ENCODE data around the gene BCAR1.

BCAR1 gene

DNA sequence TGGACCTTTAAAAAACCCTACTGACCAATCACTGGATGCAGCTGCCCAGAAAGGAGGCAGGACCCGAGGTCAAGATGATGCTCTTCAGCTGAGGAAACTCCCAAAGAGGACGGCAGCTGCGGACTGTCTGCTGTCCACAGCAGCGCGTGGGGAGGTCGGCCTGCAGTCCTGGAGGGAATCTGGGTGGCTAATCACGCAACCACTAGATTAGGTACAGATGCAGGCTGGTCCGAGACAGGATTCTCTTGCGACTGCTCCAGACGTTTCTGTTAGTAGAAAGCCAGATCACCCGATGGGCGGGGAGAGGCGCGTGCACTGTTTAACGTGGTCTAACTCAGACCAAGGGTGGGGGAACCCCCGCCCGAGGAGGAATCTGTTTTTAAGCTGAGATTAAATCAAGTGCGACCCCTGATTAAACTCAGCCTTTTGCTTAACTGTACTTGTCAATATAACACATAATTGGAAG is 53.3 kb downstream of the BCAR1 start:
- no peak overlapping the region for H3K27ac ChIP-seq (ENCODE audit: low read depth, low read length, severe bottlenecking)
- peaks cover 7% of the 10 kb centered on the region for H3K4me1 ChIP-seq (ENCODE audit: control insufficient read depth, insufficient read depth, low read length, poor library complexity, severe bottlenecking)
- H3K9me3 ChIP-seq (ENCODE audit: control insufficient read depth, low read length), result no peaks in the 10 kb centered on the region
- WGBS, 2 experiments (ENCODE audit: insufficient coverage in 2 of 2), result 84 to 85% methylated on average over 15 to 16 of the region's 18 CpGs
- H3K4me3 ChIP-seq (ENCODE audit: extremely low read depth, insufficient read depth, low read length, poor library complexity, severe bottlenecking), result no peak overlapping the region
- H3K36me3 ChIP-seq (ENCODE audit: control insufficient read depth, insufficient read depth, low read length), result no peaks in the 10 kb centered on the region

DNA sequence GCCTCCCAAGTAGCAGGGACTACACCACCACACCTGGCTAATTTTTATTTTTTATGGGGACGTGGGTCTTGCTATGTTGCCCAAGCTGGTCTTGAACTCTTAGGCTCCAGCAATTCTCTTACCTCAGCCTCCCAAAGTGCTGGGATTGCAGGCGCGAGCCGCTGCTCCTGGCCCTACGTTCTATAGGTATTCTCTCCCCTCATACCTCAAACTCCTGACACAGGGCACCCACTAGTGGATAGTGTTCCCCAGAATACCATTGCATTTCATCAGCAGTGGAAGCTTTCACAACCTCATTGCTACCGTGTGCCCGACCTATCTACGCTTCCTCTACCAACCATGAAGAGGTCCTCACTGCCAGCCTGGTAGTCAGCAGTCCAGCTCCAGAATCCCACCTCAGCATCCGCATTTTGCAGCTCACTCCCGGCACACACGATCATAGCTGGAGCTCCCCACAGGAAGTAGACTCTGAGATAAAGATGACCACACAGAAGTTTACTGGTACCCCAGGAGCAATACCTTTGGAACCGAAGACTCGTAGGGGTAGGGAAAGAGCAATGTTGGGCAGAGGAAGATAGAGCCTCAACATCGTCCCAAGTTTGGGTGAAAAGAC is 53.8 kb downstream of the BCAR1 start:
- H3K27ac ChIP-seq (ENCODE audit: low read depth, low read length, severe bottlenecking), result no peak overlapping the region
- no peaks in the 10 kb centered on the region for H3K9me3 ChIP-seq (ENCODE audit: control insufficient read depth, low read length)
- peaks cover 7% of the 10 kb centered on the region for H3K4me1 ChIP-seq (ENCODE audit: control insufficient read depth, insufficient read depth, low read length, poor library complexity, severe bottlenecking)
- H3K36me3 ChIP-seq (ENCODE audit: control insufficient read depth, insufficient read depth, low read length), result no peaks in the 10 kb centered on the region
- 88% methylated on average over 10 to 14 of the region's 14 CpGs for WGBS, 2 experiments (ENCODE audit: insufficient coverage in 2 of 2)
- H3K4me3 ChIP-seq (ENCODE audit: extremely low read depth, insufficient read depth, low read length, poor library complexity, severe bottlenecking), result no peak overlapping the region

DNA sequence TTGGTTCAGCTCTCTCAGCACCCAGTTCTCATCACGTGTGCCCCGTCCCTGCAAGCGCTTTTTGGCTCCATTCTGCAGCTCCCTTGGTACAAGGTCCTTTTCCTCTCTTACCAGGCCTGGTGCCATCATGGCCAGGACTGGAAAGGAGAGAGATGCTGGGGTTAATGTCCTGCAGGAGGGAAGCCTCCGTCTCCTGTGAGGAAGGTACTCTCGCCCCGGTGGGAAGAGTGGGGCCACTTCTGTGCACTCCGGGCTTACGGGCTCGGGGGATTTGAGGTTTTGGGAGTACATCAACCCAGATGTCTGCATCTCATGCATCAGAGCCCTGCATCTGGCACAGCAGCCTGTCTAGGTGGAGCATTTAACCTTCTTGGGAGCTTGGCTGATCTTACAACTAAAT is 54.6 kb downstream of the BCAR1 start:
- Histone ChIP-seq H3K4me1 (ENCODE audit: control insufficient read depth, insufficient read depth, low read length, poor library complexity, severe bottlenecking) (peaks cover 7% of the 10 kb centered on the region), H3K36me3 (ENCODE audit: control insufficient read depth, insufficient read depth, low read length) (no peaks in the 10 kb centered on the region), H3K27ac (ENCODE audit: low read depth, low read length, severe bottlenecking) (no peak overlapping the region), H3K4me3 (ENCODE audit: extremely low read depth, insufficient read depth, low read length, poor library complexity, severe bottlenecking) (no peak overlapping the region), H3K9me3 (ENCODE audit: control insufficient read depth, low read length) (no peaks in the 10 kb centered on the region)
- WGBS, 2 experiments (ENCODE audit: insufficient coverage in 2 of 2), result 87 to 96% methylated on average over 7 to 9 of the region's 9 CpGs

DNA sequence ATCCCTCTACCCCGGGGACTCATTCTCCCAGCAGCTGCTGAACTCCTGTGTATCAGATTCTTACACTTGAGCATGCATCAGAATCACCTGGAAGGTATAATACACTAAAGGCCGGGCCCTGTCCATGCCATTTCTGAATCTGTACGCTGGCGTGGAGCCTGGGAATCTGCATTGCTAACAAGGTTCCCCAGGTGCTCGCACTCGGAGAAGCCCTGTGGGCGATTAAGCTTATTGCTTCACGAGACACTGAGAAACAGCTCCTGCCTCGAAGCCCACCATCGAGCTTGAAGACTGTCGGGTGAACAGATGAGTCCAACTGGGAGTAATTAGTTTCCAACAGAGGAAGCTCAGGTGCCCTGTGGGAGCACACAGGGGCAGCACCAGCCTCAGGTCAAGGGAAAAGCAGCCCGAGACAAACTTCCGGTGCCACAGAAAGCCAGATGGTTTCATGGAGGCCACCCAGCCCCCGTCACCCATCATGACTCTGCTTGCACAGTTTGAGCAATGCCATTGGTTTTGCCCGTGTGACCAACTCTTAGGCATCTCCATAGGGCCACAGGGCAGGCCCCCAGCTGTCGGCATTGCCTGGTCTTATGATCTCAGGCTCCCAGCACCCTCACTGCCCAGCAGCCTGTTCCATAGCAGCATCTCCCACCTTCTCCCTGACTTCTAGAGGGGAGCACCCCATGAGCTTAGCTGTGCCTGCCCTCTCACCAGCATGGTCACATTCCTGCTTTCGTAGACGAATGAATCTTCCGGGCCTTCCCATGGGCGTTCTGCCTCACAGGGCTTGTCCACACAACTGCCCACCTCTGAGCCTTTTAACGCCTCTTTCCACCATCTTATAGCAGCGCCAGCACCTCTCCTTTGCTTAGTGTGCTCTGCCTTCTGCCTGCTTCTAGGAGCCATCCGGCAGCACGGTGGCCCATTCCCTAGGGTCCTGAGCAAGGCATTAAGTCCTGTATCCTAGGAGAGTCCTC is 55.3 kb downstream of the BCAR1 start:
- no peak overlapping the region for H3K4me3 ChIP-seq (ENCODE audit: extremely low read depth, insufficient read depth, low read length, poor library complexity, severe bottlenecking)
- peaks cover 7% of the 10 kb centered on the region for H3K4me1 ChIP-seq (ENCODE audit: control insufficient read depth, insufficient read depth, low read length, poor library complexity, severe bottlenecking)
- no peaks in the 10 kb centered on the region for H3K9me3 ChIP-seq (ENCODE audit: control insufficient read depth, low read length)
- 91 to 92% methylated on average over 23 to 24 of the region's 24 CpGs for WGBS, 2 experiments (ENCODE audit: insufficient coverage in 2 of 2)
- no peaks in the 10 kb centered on the region for H3K36me3 ChIP-seq (ENCODE audit: control insufficient read depth, insufficient read depth, low read length)
- no peak overlapping the region for H3K27ac ChIP-seq (ENCODE audit: low read depth, low read length, severe bottlenecking)

DNA sequence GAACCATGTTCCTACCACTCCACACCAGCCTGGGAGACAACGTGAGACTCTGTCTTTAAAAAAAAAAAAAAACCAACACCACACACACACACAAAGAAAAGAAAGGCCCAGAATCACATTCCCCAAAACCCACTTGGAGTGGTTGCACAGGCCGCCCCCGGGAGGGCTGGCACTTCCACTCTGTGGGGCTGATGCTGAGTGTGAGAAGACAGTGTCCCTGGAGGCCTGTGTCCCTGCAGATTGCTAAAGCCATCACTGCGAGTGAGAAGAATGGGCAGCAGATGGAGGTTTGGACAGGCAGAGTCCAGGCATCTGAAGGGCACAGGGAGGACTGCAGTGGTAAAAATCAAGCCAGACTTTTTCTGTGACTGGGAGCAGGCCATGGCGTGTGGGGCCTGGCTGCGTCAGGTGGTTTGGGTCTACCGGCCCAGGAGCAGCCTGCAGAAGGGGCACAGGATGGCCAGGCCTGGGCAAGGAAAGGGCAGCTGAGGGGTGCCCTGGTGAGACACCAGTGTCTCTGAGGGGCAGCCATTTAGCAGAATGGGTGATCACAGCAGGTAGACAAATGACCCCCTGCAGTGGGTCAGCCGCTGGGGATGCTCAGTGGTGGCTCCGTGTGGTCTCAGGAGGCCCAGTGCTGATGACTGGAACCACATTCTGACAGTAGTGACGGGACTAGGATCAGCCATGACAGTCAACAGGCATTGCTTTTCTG is 57.5 kb downstream of the BCAR1 start:
- no peaks in the 10 kb centered on the region for H3K9me3 ChIP-seq (ENCODE audit: control insufficient read depth, low read length)
- H3K36me3 ChIP-seq (ENCODE audit: control insufficient read depth, insufficient read depth, low read length), result no peaks in the 10 kb centered on the region
- H3K4me1 ChIP-seq (ENCODE audit: control insufficient read depth, insufficient read depth, low read length, poor library complexity, severe bottlenecking), result peaks cover 7% of the 10 kb centered on the region
- no peak overlapping the region for H3K27ac ChIP-seq (ENCODE audit: low read depth, low read length, severe bottlenecking)
- WGBS, 2 experiments (ENCODE audit: insufficient coverage in 2 of 2), result 91 to 93% methylated on average over 7 to 8 of the region's 10 CpGs
- H3K4me3 ChIP-seq (ENCODE audit: extremely low read depth, insufficient read depth, low read length, poor library complexity, severe bottlenecking), result no peak overlapping the region

DNA sequence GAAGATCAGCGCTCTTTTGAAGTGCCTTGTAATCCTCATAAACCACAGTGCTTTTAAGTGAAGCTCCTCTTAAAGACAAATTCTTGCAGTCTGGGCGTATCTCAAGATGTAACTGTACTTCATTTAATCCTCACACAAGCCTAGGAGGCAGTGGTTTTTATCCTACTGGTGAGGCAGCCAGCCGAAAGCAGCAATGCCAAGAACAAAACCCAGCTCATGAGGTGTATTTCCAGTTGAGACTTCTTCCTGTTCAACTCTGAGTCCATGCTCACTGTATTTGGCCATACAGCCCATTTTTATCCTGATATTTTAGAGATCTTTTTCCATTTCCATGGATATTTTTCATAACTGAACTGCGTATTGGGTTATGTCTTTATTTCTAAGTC is 58.2 kb downstream of the BCAR1 start:
- Histone ChIP-seq H3K4me3 (ENCODE audit: extremely low read depth, insufficient read depth, low read length, poor library complexity, severe bottlenecking) (no peak overlapping the region), H3K4me1 (ENCODE audit: control insufficient read depth, insufficient read depth, low read length, poor library complexity, severe bottlenecking) (peaks cover 6% of the 10 kb centered on the region), H3K9me3 (ENCODE audit: control insufficient read depth, low read length) (no peaks in the 10 kb centered on the region), H3K36me3 (ENCODE audit: control insufficient read depth, insufficient read depth, low read length) (no peaks in the 10 kb centered on the region), H3K27ac (ENCODE audit: low read depth, low read length, severe bottlenecking) (no peak overlapping the region)
- WGBS, 2 experiments (ENCODE audit: insufficient coverage in 2 of 2), result 100% methylated on average over 2 of the region's 4 CpGs

DNA sequence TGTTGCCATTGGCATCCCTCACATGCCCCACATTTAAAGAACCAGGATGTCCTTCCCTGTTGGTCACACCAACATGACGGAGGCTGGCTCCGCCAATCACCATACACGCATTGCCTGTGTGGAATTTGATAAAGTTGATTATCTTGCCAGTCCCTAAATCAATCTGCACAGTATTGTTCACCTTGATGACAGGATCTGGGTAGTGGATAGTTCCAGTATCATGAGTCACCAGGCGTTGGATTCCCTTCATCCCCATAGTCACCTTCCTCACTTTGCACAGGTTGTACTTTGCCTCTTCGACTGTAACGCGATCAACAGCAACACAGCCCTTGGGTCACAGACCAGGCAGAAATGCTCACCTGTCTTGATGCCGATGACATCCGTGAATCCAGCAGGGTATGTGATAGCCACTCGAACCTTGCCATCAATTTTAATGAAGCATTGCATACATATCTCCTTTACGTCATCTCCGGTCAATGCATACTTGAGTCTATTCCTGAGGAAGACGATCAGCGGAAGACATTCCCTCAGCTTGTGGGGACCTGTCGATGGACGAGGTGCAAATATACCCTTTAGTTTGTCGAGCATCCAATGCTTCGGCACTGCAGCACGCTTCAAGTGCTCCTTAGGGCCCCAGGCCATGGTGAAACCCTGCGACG is 58.7 kb downstream of the BCAR1 start:
- H3K36me3 ChIP-seq (ENCODE audit: control insufficient read depth, insufficient read depth, low read length), result no peaks in the 10 kb centered on the region
- no peaks in the 10 kb centered on the region for H3K9me3 ChIP-seq (ENCODE audit: control insufficient read depth, low read length)
- WGBS, 2 experiments (ENCODE audit: insufficient coverage in 2 of 2), result 92 to 94% methylated on average over 18 to 19 of the region's 21 CpGs
- peaks cover under 1% of the 10 kb centered on the region for H3K4me1 ChIP-seq (ENCODE audit: control insufficient read depth, insufficient read depth, low read length, poor library complexity, severe bottlenecking)
- H3K4me3 ChIP-seq (ENCODE audit: extremely low read depth, insufficient read depth, low read length, poor library complexity, severe bottlenecking), result no peak overlapping the region
- no peak overlapping the region for H3K27ac ChIP-seq (ENCODE audit: low read depth, low read length, severe bottlenecking)

DNA sequence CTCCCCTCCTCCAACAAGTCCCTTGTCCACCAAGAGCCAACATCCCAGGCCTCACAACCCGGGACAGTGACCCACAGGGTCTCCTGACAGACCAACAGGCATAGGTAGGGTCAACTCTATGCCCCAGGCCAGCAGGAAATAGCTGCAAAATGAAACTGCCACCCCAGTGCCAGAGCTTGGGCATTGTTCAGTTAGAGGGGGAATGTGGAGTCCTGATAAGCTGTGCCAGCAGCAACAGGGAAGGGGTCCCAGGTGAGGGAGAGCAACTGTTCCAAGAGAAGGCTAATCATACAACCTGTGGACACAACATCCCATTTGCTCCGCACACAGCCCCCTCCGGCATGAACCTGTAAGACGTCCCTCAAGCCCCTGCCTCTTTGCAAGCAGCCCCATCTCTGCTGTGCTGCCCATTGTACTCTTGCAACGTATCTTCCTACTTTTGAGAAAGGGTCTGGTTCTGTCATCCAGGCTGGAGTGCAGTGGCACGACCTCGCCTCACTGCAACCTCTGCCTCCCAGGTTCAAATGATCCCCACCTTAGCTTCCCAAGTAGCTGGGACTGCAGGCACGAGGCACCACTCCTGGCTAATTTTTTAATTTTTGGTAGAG is 61.7 kb downstream of the BCAR1 start:
- H3K9me3 ChIP-seq (ENCODE audit: control insufficient read depth, low read length), result peaks cover 4% of the 10 kb centered on the region
- no peak overlapping the region for H3K4me3 ChIP-seq (ENCODE audit: extremely low read depth, insufficient read depth, low read length, poor library complexity, severe bottlenecking)
- 86 to 92% methylated on average over 8 of the region's 8 CpGs for WGBS, 2 experiments (ENCODE audit: insufficient coverage in 2 of 2)
- no peaks in the 10 kb centered on the region for H3K36me3 ChIP-seq (ENCODE audit: control insufficient read depth, insufficient read depth, low read length)
- no peak overlapping the region for H3K27ac ChIP-seq (ENCODE audit: low read depth, low read length, severe bottlenecking)
- H3K4me1 ChIP-seq (ENCODE audit: control insufficient read depth, insufficient read depth, low read length, poor library complexity, severe bottlenecking), result no peaks in the 10 kb centered on the region

DNA sequence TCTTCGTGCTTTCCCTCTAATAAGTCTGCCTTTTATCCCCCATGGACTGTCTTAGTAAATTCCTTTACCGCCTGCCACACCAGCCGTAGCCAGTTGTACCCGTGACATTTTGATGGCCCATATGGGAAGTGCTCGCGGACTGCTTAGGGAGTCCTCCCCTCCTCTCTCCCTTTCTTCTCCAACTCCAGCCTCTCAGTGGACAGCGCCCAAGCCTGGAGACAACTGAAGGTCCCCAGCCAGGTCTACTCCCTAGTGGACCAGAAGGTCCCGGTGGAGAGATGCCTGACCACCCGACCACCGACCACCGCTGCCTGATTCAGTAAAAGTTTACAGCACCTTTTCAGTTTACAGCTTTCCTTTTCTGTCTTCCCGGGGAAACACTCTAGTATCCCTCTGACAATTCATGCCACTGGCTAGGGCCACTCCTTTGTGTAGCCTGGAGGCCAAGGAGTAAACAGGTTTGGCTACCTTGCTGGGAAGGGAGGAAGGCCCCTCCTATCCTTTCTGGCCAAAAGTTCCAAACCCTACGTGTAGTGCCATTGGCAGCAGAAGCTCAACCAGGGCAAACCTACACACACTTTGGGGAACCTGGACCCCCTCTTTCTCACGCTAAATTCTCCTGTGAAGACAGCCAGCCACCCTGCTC is 62.5 kb downstream of the BCAR1 start:
- Histone ChIP-seq H3K4me1 (ENCODE audit: control insufficient read depth, insufficient read depth, low read length, poor library complexity, severe bottlenecking) (no peaks in the 10 kb centered on the region), H3K36me3 (ENCODE audit: control insufficient read depth, insufficient read depth, low read length) (no peaks in the 10 kb centered on the region), H3K27ac (ENCODE audit: low read depth, low read length, severe bottlenecking) (no peak overlapping the region), H3K4me3 (ENCODE audit: extremely low read depth, insufficient read depth, low read length, poor library complexity, severe bottlenecking) (no peak overlapping the region), H3K9me3 (ENCODE audit: control insufficient read depth, low read length) (peaks cover 4% of the 10 kb centered on the region)
- 94 to 97% methylated on average over 11 to 13 of the region's 14 CpGs for WGBS, 2 experiments (ENCODE audit: insufficient coverage in 2 of 2)

Data from mesodermal cell (in vitro differentiated cells).